GM12874 (cell line): ENCODE results near the gene TSC2.
"Not testable (repeated sequence)": the region's sequence is repeated elsewhere in the genome, so short reads cannot be mapped to it uniquely, and the experiment has no call there.

Source experiments
- CTCF ChIP-seq: IDR thresholded peaks from 2 replicates; pipeline ENCODE4 v1.5.1; 2011; ENCODE audit warnings: low read depth, mild to moderate bottlenecking, control low read depth, low read length, moderate library complexity; ENCODE audit not compliant: insufficient read depth

The TSC2 gene

GRCh38 chr16:2135770-2136490 lies 88.1 kb downstream of the TSC2 start, which contains the start of gene PKD1:
Gene PKD1, minus strand, starts transcription at chr16:2135898. Its CDS starts 209 bp downstream, at chr16:2135689.
- TF ChIP-seq CTCF, result not testable (repeated sequence)
